BLaER1 treated with 17β-estradiol and CSF1 and Interleukin-3, amounts not matched to agents 10 nM and 100 nM (cell line): ENCODE measurements around the gene NPEPL1.

ENCODE experiments used
- H3K27ac ChIP-seq, 11 experiments: shearing (Covaris generic); formaldehyde crosslinking; 2 replicates each; pipeline ENCODE4 v1.8.1; 2022
- H3K27me3 ChIP-seq, 11 experiments: shearing (Covaris generic); formaldehyde crosslinking; 2 replicates each; pipeline ENCODE4 v1.8.1; 2022
- H3K36me3 ChIP-seq, 11 experiments: shearing (Covaris generic); formaldehyde crosslinking; 2 replicates each; pipeline ENCODE4 v1.8.1; 2022
- H3K4me1 ChIP-seq, 10 experiments: shearing (Covaris generic); formaldehyde crosslinking; 2 replicates each; pipeline ENCODE4 v1.8.1; 2022
- H3K4me2 ChIP-seq, 11 experiments: shearing (Covaris generic); formaldehyde crosslinking; 2 replicates each; pipeline ENCODE4 v1.8.1; 2022
- H3K4me3 ChIP-seq, 10 experiments: shearing (Covaris generic); formaldehyde crosslinking; 2 replicates each; pipeline ENCODE4 v1.8.1; 2022
- H3K9ac ChIP-seq, 11 experiments: shearing (Covaris generic); formaldehyde crosslinking; 2 replicates each; pipeline ENCODE4 v1.8.1; 2022
- H3K9me3 ChIP-seq, 11 experiments: shearing (Covaris generic); formaldehyde crosslinking; replicated peaks in 1 of 11; 2 replicates each; pipeline ENCODE4 v1.8.1; 2022
- H4K20me1 ChIP-seq, 11 experiments: shearing (Covaris generic); formaldehyde crosslinking; 2 replicates each; pipeline ENCODE4 v1.8.1; 2022
- Cebpa-rat ChIP-seq, 11 experiments: shearing (Covaris generic); IDR thresholded peaks; 2 replicates each; pipeline ENCODE4 v1.8.1; 2022

The NPEPL1 gene

GRCh38 chr20:58661598-58662473 is 30.8 kb upstream of the NPEPL1 start:
- no peaks in the 10 kb centered on the region for H3K27me3 ChIP-seq
- H4K20me1 ChIP-seq = peaks cover 93 to 100% (median 100%) of the 10 kb centered on the region in 11 experiments
- no peak for TF ChIP-seq Cebpa-rat (IDR thresholded peaks at IDR 0.05)
- H3K27ac ChIP-seq = 0 out of 22 replicates have a peak overlapping the region, but pooled peaks of 2 of the 11 experiments have one; percentile 5 to 19
- H3K36me3 ChIP-seq = peaks cover 42 to 85% (median 64%) of the 10 kb centered on the region in 11 experiments
- H3K4me2 ChIP-seq = peak overlapping the region in 7 of 11 experiments; percentile 29 to 58 (median 49); a peak in 9 of 22 replicates
- H3K9ac ChIP-seq = 0 out of 22 replicates have a peak overlapping the region, but pooled peaks of 2 of the 11 experiments have one; percentile 23 to 30
- H3K4me3 ChIP-seq = no peak overlapping the region
- H3K4me1 ChIP-seq = peaks cover 22 to 47% (median 29%) of the 10 kb centered on the region in 10 experiments
- H3K9me3 ChIP-seq = no peaks in the 10 kb centered on the region

- Histone ChIP-seq H3K9ac (no peak overlapping the region), H3K27me3 (no peaks in the 10 kb centered on the region), H3K9me3 (no peaks in the 10 kb centered on the region), H4K20me1 (peaks cover 80 to 98% (median 94%) of the 10 kb centered on the region in 11 experiments), H3K4me2 (no peak overlapping the region), H3K27ac (no peak overlapping the region), H3K4me1 (peaks cover 21 to 32% (median 26%) of the 10 kb centered on the region in 10 experiments), H3K36me3 (peaks cover 62 to 100% (median 84%) of the 10 kb centered on the region in 11 experiments), H3K4me3 (no peak overlapping the region)
- TF ChIP-seq Cebpa-rat (IDR thresholded peaks at IDR 0.05) = no peak
Observed at GRCh38 chr20:58664331-58664730, 28.3 kb upstream of the NPEPL1 start.

GRCh38 chr20:58664883-58665282 is 27.7 kb upstream of the NPEPL1 start:
- Histone ChIP-seq H3K27ac (no peak overlapping the region), H4K20me1 (peaks cover 78 to 97% (median 94%) of the 10 kb centered on the region in 11 experiments), H3K9ac (peak overlapping the region in 1 of 11 experiments; percentile 15; a peak in 1 of 22 replicates), H3K27me3 (no peaks in the 10 kb centered on the region), H3K4me3 (no peak overlapping the region), H3K4me2 (no peak overlapping the region), H3K9me3 (no peaks in the 10 kb centered on the region), H3K36me3 (peaks cover 65 to 100% (median 86%) of the 10 kb centered on the region in 11 experiments), H3K4me1 (peaks cover 17 to 31% (median 20%) of the 10 kb centered on the region in 10 experiments)
- TF ChIP-seq Cebpa-rat (IDR thresholded peaks at IDR 0.05) = no peak

- H3K9ac ChIP-seq = peak overlapping the region in 2 of 11 experiments; percentile 14 to 15; a peak in 1 of 22 replicates
Observed at GRCh38 chr20:58665606-58666005, 27.0 kb upstream of the NPEPL1 start.

GRCh38 chr20:58666702-58667101 is 25.9 kb upstream of the NPEPL1 start:
- Histone ChIP-seq H3K4me2 (no peak overlapping the region), H3K4me3 (no peak overlapping the region), H3K27me3 (no peaks in the 10 kb centered on the region), H4K20me1 (peaks cover 63 to 90% (median 85%) of the 10 kb centered on the region in 11 experiments; a peak in 21 of 22 replicates), H3K9me3 (no peaks in the 10 kb centered on the region), H3K36me3 (peaks cover 75 to 100% (median 84%) of the 10 kb centered on the region in 11 experiments), H3K4me1 (peaks cover under 1 to 13% (median 2%) of the 10 kb centered on the region in 10 experiments; a peak in 12 of 20 replicates), H3K27ac (no peak overlapping the region), H3K9ac (no peak overlapping the region)
- no peak for TF ChIP-seq Cebpa-rat (IDR thresholded peaks at IDR 0.05)

More at GRCh38 chr20:58665606-58666005, 27.0 kb upstream of the NPEPL1 start:
- peaks cover 72 to 95% (median 94%) of the 10 kb centered on the region in 11 experiments for H4K20me1 ChIP-seq
- no peak overlapping the region for H3K27ac ChIP-seq
- peaks cover 71 to 100% (median 86%) of the 10 kb centered on the region in 11 experiments for H3K36me3 ChIP-seq
- no peaks in the 10 kb centered on the region for H3K27me3 ChIP-seq
- H3K4me1 ChIP-seq = peaks cover 11 to 24% (median 13%) of the 10 kb centered on the region in 10 experiments
- H3K9me3 ChIP-seq = no peaks in the 10 kb centered on the region
- H3K4me2 ChIP-seq = no peak overlapping the region
- no peak overlapping the region for H3K4me3 ChIP-seq
- TF ChIP-seq Cebpa-rat (IDR thresholded peaks at IDR 0.05) = no peak

- Histone ChIP-seq H3K4me3 (no peak overlapping the region), H3K4me1 (peaks cover 0 to 9% (median 0%) of the 10 kb centered on the region in 10 experiments; a peak in 7 of 20 replicates), H3K4me2 (no peak overlapping the region), H3K36me3 (peaks cover 73 to 100% (median 85%) of the 10 kb centered on the region in 11 experiments), H3K27me3 (no peaks in the 10 kb centered on the region), H3K27ac (no peak overlapping the region), H3K9me3 (no peaks in the 10 kb centered on the region), H4K20me1 (peaks cover 51 to 84% (median 72%) of the 10 kb centered on the region in 11 experiments; a peak in 21 of 22 replicates), H3K9ac (no peak overlapping the region)
- TF ChIP-seq Cebpa-rat (IDR thresholded peaks at IDR 0.05) = no peak
Observed at GRCh38 chr20:58667975-58668374, 24.6 kb upstream of the NPEPL1 start.

GRCh38 chr20:58668901-58669286 is 23.7 kb upstream of the NPEPL1 start:
- Histone ChIP-seq H3K27ac (no peak overlapping the region), H3K27me3 (no peaks in the 10 kb centered on the region), H3K4me2 (no peak overlapping the region), H3K36me3 (peaks cover 73 to 100% (median 85%) of the 10 kb centered on the region in 11 experiments), H4K20me1 (peaks cover 41 to 77% (median 63%) of the 10 kb centered on the region in 11 experiments; a peak in 21 of 22 replicates), H3K4me3 (no peak overlapping the region), H3K9ac (peak overlapping the region in 2 of 11 experiments; percentile 15 to 35; a peak in 1 of 22 replicates), H3K4me1 (peaks cover 0 to 9% (median 0%) of the 10 kb centered on the region in 10 experiments; a peak in 7 of 20 replicates), H3K9me3 (no peaks in the 10 kb centered on the region)
- TF ChIP-seq Cebpa-rat (IDR thresholded peaks at IDR 0.05) = no peak

- peaks cover 36 to 76% (median 59%) of the 10 kb centered on the region in 11 experiments; a peak in 21 of 22 replicates for H4K20me1 ChIP-seq
- no peak overlapping the region for H3K4me3 ChIP-seq
- H3K4me2 ChIP-seq = no peak overlapping the region
- H3K27me3 ChIP-seq = no peaks in the 10 kb centered on the region
- H3K9me3 ChIP-seq = no peaks in the 10 kb centered on the region
- no peak for TF ChIP-seq Cebpa-rat (IDR thresholded peaks at IDR 0.05)
- H3K27ac ChIP-seq = no peak overlapping the region
- peaks cover 0 to 9% (median 0%) of the 10 kb centered on the region in 10 experiments; a peak in 7 of 20 replicates for H3K4me1 ChIP-seq
- H3K9ac ChIP-seq = peak overlapping the region in 2 of 11 experiments; percentile 15 to 35; a peak in 1 of 22 replicates
- peaks cover 77 to 100% (median 88%) of the 10 kb centered on the region in 11 experiments for H3K36me3 ChIP-seq
Observed at GRCh38 chr20:58669287-58670006, 23.2 kb upstream of the NPEPL1 start.
